SK-N-SH (cell line): Measurements from ENCODE around the gene KLF7. TPM values are rescaled to one million over a fixed set of nuclear protein-coding genes. Genes with fewer than 3 reads are reported as not detected.

Experiments used
- CTCF ChIA-PET: fragments of 300-600, 350-600 bp; formaldehyde crosslinking; extraction: SDS; loops from one replicate; lab custom pipeline; 2021; lab: Yijun Ruan, JAX
- POLR2A ChIA-PET: fragments of 350-600 bp; sonication (Branson Sonifier 250); formaldehyde crosslinking; extraction: SDS; loops from one replicate; lab custom pipeline; 2020; ENCODE audit warnings: antibody characterized with exemption, inconsistent platforms; lab: Yijun Ruan, JAX
- DNase-seq: peaks from one replicate; pipeline ENCODE4 v3.0.0; 2012
- H2AFZ ChIP-seq: fragments of 200-600 bp; sonication (generic); 2 replicates; pipeline ENCODE4 v1.8.1; 2016; ENCODE audit warnings: antibody characterized with exemption, mild to moderate bottlenecking, low read depth
- H3F3A ChIP-seq: fragments of 200-600 bp; sonication (generic); replicated peaks from 2 replicates; pipeline ENCODE3; 2016; ENCODE audit warnings: antibody characterized with exemption, mild to moderate bottlenecking; ENCODE audit not compliant: insufficient read depth
- H3K27ac ChIP-seq, 2 experiments: fragments of 200-500 bp in 1 of 2; fragments of 200-600 bp in 1 of 2; sonication (Bioruptor generic) in 1 of 2; sonication (generic), shearing (Covaris generic) in 1 of 2; 2 replicates each; pipeline versions ENCODE4 v1.5.1 to v1.6.1; 2014 to 2016; ENCODE audit warnings: low read depth in 2 of 2, inconsistent platforms in 1 of 2, low read length in 1 of 2, mild to moderate bottlenecking in 1 of 2, mixed read lengths in 1 of 2
- H3K27me3 ChIP-seq: fragments of 200-600 bp; sonication (generic), shearing (Covaris generic); 2 replicates; pipeline ENCODE4 v1.6.1; 2016; ENCODE audit warnings: mixed run types; ENCODE audit not compliant: insufficient read depth
- H3K36me3 ChIP-seq, 2 experiments: fragments of 200-500 bp in 1 of 2; fragments of 200-600 bp in 1 of 2; sonication (Bioruptor generic) in 1 of 2; sonication (generic) in 1 of 2; replicated peaks in 1 of 2; 2 replicates each; pipeline versions ENCODE3 to v1.5.1; 2014 to 2016; ENCODE audit warnings: low read length in 1 of 2, mild to moderate bottlenecking in 1 of 2; ENCODE audit not compliant: insufficient read depth in 2 of 2, control insufficient read depth in 1 of 2
- H3K4me1 ChIP-seq, 2 experiments: fragments of 200-500 bp in 1 of 2; fragments of 200-600 bp in 1 of 2; sonication (Bioruptor generic) in 1 of 2; sonication (generic), shearing (Covaris generic) in 1 of 2; 2 replicates each; pipeline versions ENCODE4 v1.5.1 to v1.6.1; 2014 to 2016; ENCODE audit warnings: low read depth in 1 of 2, low read length in 1 of 2, mixed run types in 1 of 2; ENCODE audit not compliant: insufficient read depth in 2 of 2, control insufficient read depth in 1 of 2
- H3K4me2 ChIP-seq: fragments of 200-600 bp; sonication (generic), shearing (Covaris generic); 2 replicates; pipeline ENCODE4 v1.6.1; 2017; ENCODE audit warnings: mixed run types
- H3K4me3 ChIP-seq, 2 experiments: fragments of 200-500 bp in 1 of 2; fragments of 200-600 bp in 1 of 2; sonication (Bioruptor generic) in 1 of 2; sonication (generic), shearing (Covaris generic) in 1 of 2; 2 replicates each; pipeline versions ENCODE4 v1.5.1 to v1.8.1; 2014 to 2016; ENCODE audit warnings: low read depth in 2 of 2, inconsistent platforms in 1 of 2, low read length in 1 of 2, mild to moderate bottlenecking in 1 of 2, mixed read lengths in 1 of 2, moderate library complexity in 1 of 2
- H3K79me2 ChIP-seq: fragments of 200-600 bp; sonication (generic); 2 replicates; pipeline ENCODE4 v1.8.1; 2017; ENCODE audit warnings: mild to moderate bottlenecking; ENCODE audit not compliant: insufficient read depth
- H3K9ac ChIP-seq: fragments of 200-600 bp; sonication (generic); 2 replicates; pipeline ENCODE4 v1.6.1; 2017; ENCODE audit warnings: mixed run types
- H3K9me2 ChIP-seq: fragments of 200-600 bp; sonication (generic); 2 replicates; pipeline ENCODE4 v1.6.1; 2017; ENCODE audit warnings: mixed run types
- H3K9me3 ChIP-seq: fragments of 200-600 bp; sonication (generic); 2 replicates; pipeline ENCODE4 v1.6.1; 2017; ENCODE audit warnings: mixed run types, mild to moderate bottlenecking, moderate library complexity
- H4K20me1 ChIP-seq: fragments of 200-600 bp; sonication (generic); 2 replicates; pipeline ENCODE4 v1.6.1; 2017; ENCODE audit warnings: mild to moderate bottlenecking, mixed run types; ENCODE audit not compliant: insufficient read depth
- CTCF ChIP-seq: fragments of 200-600 bp; sonication (generic); IDR thresholded peaks from 2 replicates; pipeline ENCODE4 v1.6.1; 2017; ENCODE audit warnings: antibody characterized with exemption, mild to moderate bottlenecking, moderate library complexity
- FOSL2 ChIP-seq: IDR thresholded peaks from 2 replicates; pipeline ENCODE4 v1.4.0; 2012; ENCODE audit warnings: low read depth, mild to moderate bottlenecking, moderate library complexity, borderline replicate concordance
- FOXJ3 ChIP-seq: sonication (generic); formaldehyde crosslinking; IDR thresholded peaks from 2 replicates; pipeline ENCODE4 v1.5.1; 2020; ENCODE audit warnings: mild to moderate bottlenecking, missing genetic modification reagents
- GABPA ChIP-seq: IDR thresholded peaks from 2 replicates; pipeline ENCODE4 v1.4.0; 2012; ENCODE audit warnings: low read depth, mild to moderate bottlenecking
- GATA2 ChIP-seq: sonication (generic); formaldehyde crosslinking; IDR thresholded peaks from 2 replicates; pipeline ENCODE4 v1.5.0; 2020; ENCODE audit warnings: mild to moderate bottlenecking, missing genetic modification reagents
- MEF2A ChIP-seq: IDR thresholded peaks from 2 replicates; pipeline ENCODE4 v1.4.0; 2012; ENCODE audit warnings: low read depth, borderline replicate concordance
- NRF1 ChIP-seq: IDR thresholded peaks from 2 replicates; pipeline ENCODE4 v1.6.1; 2012; ENCODE audit warnings: low read depth, mild to moderate bottlenecking, low read length
- REST ChIP-seq: IDR thresholded peaks from 2 replicates; pipeline ENCODE4 v1.6.1; 2012; ENCODE audit warnings: mild to moderate bottlenecking, low read depth, low read length, moderate library complexity
- RXRA ChIP-seq: IDR thresholded peaks from 2 replicates; pipeline ENCODE4 v1.4.0; 2012; ENCODE audit warnings: low read depth, mild to moderate bottlenecking, borderline replicate concordance
- TAF1 ChIP-seq: IDR thresholded peaks from 2 replicates; pipeline ENCODE4 v1.6.1; 2012; ENCODE audit warnings: low read depth, mild to moderate bottlenecking, low read length, moderate library complexity, borderline replicate concordance
- YY1 ChIP-seq: IDR thresholded peaks from 2 replicates; pipeline ENCODE4 v1.4.0; 2012; ENCODE audit warnings: low read depth, mild to moderate bottlenecking
- ZBTB33 ChIP-seq: IDR thresholded peaks from 2 replicates; pipeline ENCODE4 v1.4.0; 2012; ENCODE audit warnings: low read depth, borderline replicate concordance
- WGBS: methylation state at CpG from one replicate; pipeline ENCODE4 v1.1.6; 2017; ENCODE audit warnings: low lambda C conversion rate; 5-methylcytosine and 5-hydroxymethylcytosine counted together
- polyA plus RNA-seq, 3 experiments: library from polyadenylated mRNA; depleted of rRNA; stranded (reverse); fragments of >200 nt; gene quantifications; 2 replicates each; pipeline ENCODE4 v1.2.3, GENCODE V29; 2012

KLF7 gene
- polyA plus RNA-seq, 1 of the 3 experiments (the other 2 are of a cell fraction): 7.5 TPM

GRCh38 chr2:207128867-207129266 lies 36.9 kb downstream of the KLF7 start:
- Histone ChIP-seq H3K27ac (no peak overlapping the region; a peak in 2 of 4 replicates), H3K4me3 (no peak overlapping the region), H3K4me1 (peaks cover 20 to 30% of the 10 kb centered on the region in 2 experiments; a peak in 2 of 4 replicates), H2AFZ (no peak overlapping the region), H3K27me3 (no peaks in the 10 kb centered on the region), H3K79me2 (peaks cover 100% of the 10 kb centered on the region), H3K4me2 (no peak overlapping the region), H3K9ac (no peak overlapping the region), H3F3A (peaks cover 32% of the 10 kb centered on the region), H3K9me3 (no peaks in the 10 kb centered on the region), H4K20me1 (peaks cover 99% of the 10 kb centered on the region), H3K9me2 (no peaks in the 10 kb centered on the region), H3K36me3 (peaks cover 9 to 34% of the 10 kb centered on the region in 2 experiments)
- no peak for DNase-seq
- 98% methylated on average over 4 of the region's 4 CpGs for WGBS
- POLR2A ChIA-PET: no interaction called here
- CTCF ChIA-PET: interaction anchor here (0.6 to 1.9 kb wide), 2 partner anchors 8 to 146 kb away, joined by 3 to 4 read pairs; no protein-coding TSS in a partner anchor
- TF ChIP-seq ZBTB33: no peak
- TF ChIP-seq FOSL2: no peak
- no peak for TF ChIP-seq MEF2A
- no peak for TF ChIP-seq RXRA
- no peak for TF ChIP-seq NRF1
- no peak for TF ChIP-seq TAF1
- no peak for TF ChIP-seq CTCF
- no peak for TF ChIP-seq GABPA
- no peak for TF ChIP-seq REST
- TF ChIP-seq GATA2 (CRISPR knock-in tag): no peak
- TF ChIP-seq FOXJ3: no peak
- TF ChIP-seq YY1: no peak
